ENCODE data around the gene AKT1. TPM values are rescaled to one million over a fixed set of nuclear protein-coding genes. Genes with fewer than 3 reads are reported as not detected.

Gene AKT1
- total and polyA plus RNA-seq, 2 of the 13 experiments (the other 11 are each of a cell fraction or from before 2014, with no cell fraction given): 96.2 to 116 TPM

DNA sequence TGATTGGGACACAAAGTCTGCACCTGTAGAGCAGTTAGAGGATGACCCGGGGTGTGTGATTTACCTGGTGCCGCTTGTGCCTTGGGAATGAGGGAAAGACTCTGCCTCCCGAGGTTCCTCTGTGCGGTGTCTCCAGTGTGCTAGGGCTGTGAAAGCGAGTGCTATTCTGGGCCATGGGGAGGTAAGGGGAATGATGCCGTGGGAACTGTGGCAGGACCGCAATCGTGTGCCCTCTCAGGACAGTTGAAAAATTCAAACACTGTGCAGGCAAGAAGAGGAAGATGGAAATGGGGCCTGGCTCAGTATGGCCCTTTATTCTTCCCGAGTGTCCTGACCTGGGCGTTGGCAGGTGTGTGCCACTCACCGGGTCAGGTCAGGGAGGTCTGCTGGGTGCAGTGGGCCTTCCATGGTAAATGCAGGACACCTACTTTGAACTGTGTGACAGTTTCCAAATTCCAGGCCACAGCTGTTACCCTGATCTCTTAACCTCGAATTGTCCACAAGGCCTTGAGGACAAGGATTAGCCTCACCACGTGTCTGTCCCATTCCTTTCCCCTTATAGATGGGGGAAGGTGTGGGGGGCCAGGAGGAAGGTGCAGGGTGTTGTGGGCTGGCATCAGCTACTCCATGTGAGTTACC, 41.2 kb downstream of the AKT1 start (continued):
- TF ChIP-seq, protein P1, sequence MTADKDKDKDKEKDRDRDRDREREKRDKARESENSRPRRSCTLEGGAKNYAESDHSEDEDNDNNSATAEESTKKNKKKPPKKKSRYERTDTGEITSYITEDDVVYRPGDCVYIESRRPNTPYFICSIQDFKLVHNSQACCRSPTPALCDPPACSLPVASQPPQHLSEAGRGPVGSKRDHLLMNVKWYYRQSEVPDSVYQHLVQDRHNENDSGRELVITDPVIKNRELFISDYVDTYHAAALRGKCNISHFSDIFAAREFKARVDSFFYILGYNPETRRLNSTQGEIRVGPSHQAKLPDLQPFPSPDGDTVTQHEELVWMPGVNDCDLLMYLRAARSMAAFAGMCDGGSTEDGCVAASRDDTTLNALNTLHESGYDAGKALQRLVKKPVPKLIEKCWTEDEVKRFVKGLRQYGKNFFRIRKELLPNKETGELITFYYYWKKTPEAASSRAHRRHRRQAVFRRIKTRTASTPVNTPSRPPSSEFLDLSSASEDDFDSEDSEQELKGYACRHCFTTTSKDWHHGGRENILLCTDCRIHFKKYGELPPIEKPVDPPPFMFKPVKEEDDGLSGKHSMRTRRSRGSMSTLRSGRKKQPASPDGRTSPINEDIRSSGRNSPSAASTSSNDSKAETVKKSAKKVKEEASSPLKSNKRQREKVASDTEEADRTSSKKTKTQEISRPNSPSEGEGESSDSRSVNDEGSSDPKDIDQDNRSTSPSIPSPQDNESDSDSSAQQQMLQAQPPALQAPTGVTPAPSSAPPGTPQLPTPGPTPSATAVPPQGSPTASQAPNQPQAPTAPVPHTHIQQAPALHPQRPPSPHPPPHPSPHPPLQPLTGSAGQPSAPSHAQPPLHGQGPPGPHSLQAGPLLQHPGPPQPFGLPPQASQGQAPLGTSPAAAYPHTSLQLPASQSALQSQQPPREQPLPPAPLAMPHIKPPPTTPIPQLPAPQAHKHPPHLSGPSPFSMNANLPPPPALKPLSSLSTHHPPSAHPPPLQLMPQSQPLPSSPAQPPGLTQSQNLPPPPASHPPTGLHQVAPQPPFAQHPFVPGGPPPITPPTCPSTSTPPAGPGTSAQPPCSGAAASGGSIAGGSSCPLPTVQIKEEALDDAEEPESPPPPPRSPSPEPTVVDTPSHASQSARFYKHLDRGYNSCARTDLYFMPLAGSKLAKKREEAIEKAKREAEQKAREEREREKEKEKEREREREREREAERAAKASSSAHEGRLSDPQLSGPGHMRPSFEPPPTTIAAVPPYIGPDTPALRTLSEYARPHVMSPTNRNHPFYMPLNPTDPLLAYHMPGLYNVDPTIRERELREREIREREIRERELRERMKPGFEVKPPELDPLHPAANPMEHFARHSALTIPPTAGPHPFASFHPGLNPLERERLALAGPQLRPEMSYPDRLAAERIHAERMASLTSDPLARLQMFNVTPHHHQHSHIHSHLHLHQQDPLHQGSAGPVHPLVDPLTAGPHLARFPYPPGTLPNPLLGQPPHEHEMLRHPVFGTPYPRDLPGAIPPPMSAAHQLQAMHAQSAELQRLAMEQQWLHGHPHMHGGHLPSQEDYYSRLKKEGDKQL (CRISPR knock-in tag; IDR thresholded peaks at IDR 0.05; ENCODE audit: low read depth): 0 out of 2 replicates have a peak, but pooled peaks have one; percentile 7
- no peak for TF ChIP-seq JARID2 (CRISPR knock-in tag; IDR thresholded peaks at IDR 0.05; ENCODE audit: insufficient replicate concordance)
- TF ChIP-seq ZFY (CRISPR knock-in tag; IDR thresholded peaks at IDR 0.05): peak; percentile 20
- TF ChIP-seq KLF11 (CRISPR knock-in tag; IDR thresholded peaks at IDR 0.05): no peak
- TF ChIP-seq, protein P2, sequence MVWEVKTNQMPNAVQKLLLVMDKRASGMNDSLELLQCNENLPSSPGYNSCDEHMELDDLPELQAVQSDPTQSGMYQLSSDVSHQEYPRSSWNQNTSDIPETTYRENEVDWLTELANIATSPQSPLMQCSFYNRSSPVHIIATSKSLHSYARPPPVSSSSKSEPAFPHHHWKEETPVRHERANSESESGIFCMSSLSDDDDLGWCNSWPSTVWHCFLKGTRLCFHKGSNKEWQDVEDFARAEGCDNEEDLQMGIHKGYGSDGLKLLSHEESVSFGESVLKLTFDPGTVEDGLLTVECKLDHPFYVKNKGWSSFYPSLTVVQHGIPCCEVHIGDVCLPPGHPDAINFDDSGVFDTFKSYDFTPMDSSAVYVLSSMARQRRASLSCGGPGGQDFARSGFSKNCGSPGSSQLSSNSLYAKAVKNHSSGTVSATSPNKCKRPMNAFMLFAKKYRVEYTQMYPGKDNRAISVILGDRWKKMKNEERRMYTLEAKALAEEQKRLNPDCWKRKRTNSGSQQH (CRISPR knock-in tag; IDR thresholded peaks at IDR 0.05; ENCODE audit: low read depth): no peak
- TF ChIP-seq ZFX (CRISPR knock-in tag; IDR thresholded peaks at IDR 0.05; ENCODE audit: low read depth): peak; percentile 56
- 0 out of 2 replicates have a peak, but pooled peaks have one; percentile 21 for TF ChIP-seq GATA4 (IDR thresholded peaks at IDR 0.05; ENCODE audit: borderline replicate concordance, low read depth)
- peak; percentile 52 for TF ChIP-seq ZEB1 (IDR thresholded peaks at IDR 0.05; ENCODE audit: insufficient replicate concordance, low read depth)
- TF ChIP-seq, protein P3, sequence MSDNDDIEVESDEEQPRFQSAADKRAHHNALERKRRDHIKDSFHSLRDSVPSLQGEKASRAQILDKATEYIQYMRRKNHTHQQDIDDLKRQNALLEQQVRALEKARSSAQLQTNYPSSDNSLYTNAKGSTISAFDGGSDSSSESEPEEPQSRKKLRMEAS (IDR thresholded peaks at IDR 0.05): peak; percentile 72
- no peak for TF ChIP-seq ZNF781 (CRISPR knock-in tag; IDR thresholded peaks at IDR 0.05; ENCODE audit: borderline replicate concordance, not compliant biosample characterization)
- 0 out of 2 replicates have a peak, but pooled peaks have one; percentile 16 for TF ChIP-seq TBX2 (CRISPR knock-in tag; IDR thresholded peaks at IDR 0.05; ENCODE audit: borderline replicate concordance)
- peak; percentile 32 for TF ChIP-seq CBX1 (IDR thresholded peaks at IDR 0.05; ENCODE audit: low read depth)
- TF ChIP-seq, protein P4, sequence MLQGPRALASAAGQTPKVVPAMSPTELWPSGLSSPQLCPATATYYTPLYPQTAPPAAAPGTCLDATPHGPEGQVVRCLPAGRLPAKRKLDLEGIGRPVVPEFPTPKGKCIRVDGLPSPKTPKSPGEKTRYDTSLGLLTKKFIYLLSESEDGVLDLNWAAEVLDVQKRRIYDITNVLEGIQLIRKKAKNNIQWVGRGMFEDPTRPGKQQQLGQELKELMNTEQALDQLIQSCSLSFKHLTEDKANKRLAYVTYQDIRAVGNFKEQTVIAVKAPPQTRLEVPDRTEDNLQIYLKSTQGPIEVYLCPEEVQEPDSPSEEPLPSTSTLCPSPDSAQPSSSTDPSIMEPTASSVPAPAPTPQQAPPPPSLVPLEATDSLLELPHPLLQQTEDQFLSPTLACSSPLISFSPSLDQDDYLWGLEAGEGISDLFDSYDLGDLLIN (CRISPR knock-in tag; IDR thresholded peaks at IDR 0.05; ENCODE audit: borderline replicate concordance): 0 out of 2 replicates have a peak, but pooled peaks have one; percentile 22
- TF ChIP-seq ZNF333 (CRISPR knock-in tag; IDR thresholded peaks at IDR 0.05; ENCODE audit: borderline replicate concordance): 0 out of 2 replicates have a peak, but pooled peaks have one; percentile 34
- peak; percentile 69 for TF ChIP-seq HNF4A (CRISPR knock-in tag; IDR thresholded peaks at IDR 0.05)
- no peak for TF ChIP-seq SOX13 (IDR thresholded peaks at IDR 0.05)
- TF ChIP-seq SOX13 (CRISPR knock-in tag; conservative IDR thresholded peaks at IDR 0.05 in 1 of 2, IDR thresholded peaks at IDR 0.05 in 1 of 2): no peak
- TF ChIP-seq NR2F6 (IDR thresholded peaks at IDR 0.05): peak; percentile 37; the same call in 1 of the 2 replicates
- peak; percentile 55; the same call in 1 of the 2 replicates for TF ChIP-seq NR2F6 (CRISPR knock-in tag; IDR thresholded peaks at IDR 0.05)
- no peak for TF ChIP-seq RELA (CRISPR knock-in tag; IDR thresholded peaks at IDR 0.05)
- no peak for TF ChIP-seq FOXJ3 (CRISPR knock-in tag; IDR thresholded peaks at IDR 0.05; ENCODE audit: borderline replicate concordance)
